ENCODE data around the gene TMOD4.
A peak's percentile ranks its signal among the peaks of the same experiment; 100 is the strongest.

The TMOD4 gene

DNA sequence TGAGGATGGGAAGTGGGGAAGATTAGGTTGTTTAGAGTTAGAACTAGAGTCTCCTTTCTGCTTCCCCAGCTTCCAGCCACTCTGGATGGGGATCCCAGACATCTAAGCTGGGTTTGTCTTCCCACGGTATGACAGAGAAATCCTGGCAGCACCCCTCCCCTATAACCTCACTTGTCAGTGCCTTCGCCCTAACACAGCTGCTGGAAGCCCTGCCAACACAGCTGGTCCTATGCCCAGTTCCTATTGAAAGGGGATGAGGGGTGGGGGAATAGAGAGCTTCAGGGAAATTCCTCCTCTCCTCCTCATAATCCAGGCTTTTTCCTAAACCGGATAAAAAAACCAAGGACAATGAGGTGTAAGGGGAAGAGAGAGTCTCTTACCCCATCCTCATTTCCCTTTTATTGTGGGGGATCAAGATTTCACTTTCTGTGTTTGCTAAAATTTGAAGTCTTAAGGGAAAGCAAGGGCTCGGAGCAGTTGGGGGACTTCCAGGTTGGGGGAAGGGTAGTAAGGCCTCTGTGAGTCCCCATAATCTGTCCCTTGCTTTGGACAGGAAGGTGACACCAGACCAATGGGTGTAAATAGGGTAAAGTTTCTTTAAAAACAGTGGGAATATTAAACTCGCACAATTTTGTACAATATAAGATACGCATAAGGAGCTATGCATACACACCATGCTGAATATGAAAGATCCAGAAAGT, 590 bp downstream of the TMOD4 start:
- no peak for DNase-seq (ENCODE audit: low read depth)

- DNase-seq (ENCODE audit: low read depth), result no peak
Observed at GRCh38 chr1:151171190-151171589, 4.6 kb downstream of the TMOD4 start.

DNA sequence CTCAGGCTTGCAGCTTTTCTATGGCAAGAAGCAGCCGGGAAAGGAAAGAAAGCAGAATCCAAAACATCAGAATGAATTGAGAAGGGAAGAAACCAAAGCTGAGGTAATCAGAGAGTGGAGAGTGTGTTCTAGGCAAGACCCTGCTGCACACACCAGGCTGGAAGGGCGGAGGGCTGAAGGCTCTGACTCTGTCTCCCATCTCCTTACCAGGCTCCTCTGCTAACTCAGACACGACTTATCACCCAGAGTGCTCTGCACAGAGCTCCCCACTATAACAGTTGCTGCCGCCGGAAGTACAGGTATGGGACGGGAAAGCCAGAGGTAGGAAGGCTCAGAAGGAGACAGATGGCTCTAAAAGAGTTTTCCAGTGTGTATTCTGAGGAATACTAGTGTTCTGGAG, 8.7 kb downstream of the TMOD4 start:
- no peak for DNase-seq (ENCODE audit: low read depth)

GRCh38 chr1:151166505-151166956, 9.2 kb downstream of the TMOD4 start:
- no peak for DNase-seq (ENCODE audit: low read depth)

- peak; percentile 96 for DNase-seq (ENCODE audit: low read depth)
Observed at GRCh38 chr1:151165738-151166504, 9.9 kb downstream of the TMOD4 start, which contains the start of the genes LYSMD1 and SCNM1. LYSMD1 (minus strand) TSS chr1:151165902; CDS start chr1:151165258, 644 bp downstream. SCNM1 (plus strand) TSS chr1:151166144; CDS start chr1:151166153, 9 bp downstream.

- DNase-seq (ENCODE audit: low read depth), result no peak
Observed at GRCh38 chr1:151165281-151165737, 10.5 kb downstream of the TMOD4 start.

- no peak for DNase-seq (ENCODE audit: low read depth)
Observed at GRCh38 chr1:151164732-151165280, 11.0 kb downstream of the TMOD4 start.

GRCh38 chr1:151159373-151159772, 16.4 kb downstream of the TMOD4 start:
- no peak for DNase-seq (ENCODE audit: low read depth)

DNA sequence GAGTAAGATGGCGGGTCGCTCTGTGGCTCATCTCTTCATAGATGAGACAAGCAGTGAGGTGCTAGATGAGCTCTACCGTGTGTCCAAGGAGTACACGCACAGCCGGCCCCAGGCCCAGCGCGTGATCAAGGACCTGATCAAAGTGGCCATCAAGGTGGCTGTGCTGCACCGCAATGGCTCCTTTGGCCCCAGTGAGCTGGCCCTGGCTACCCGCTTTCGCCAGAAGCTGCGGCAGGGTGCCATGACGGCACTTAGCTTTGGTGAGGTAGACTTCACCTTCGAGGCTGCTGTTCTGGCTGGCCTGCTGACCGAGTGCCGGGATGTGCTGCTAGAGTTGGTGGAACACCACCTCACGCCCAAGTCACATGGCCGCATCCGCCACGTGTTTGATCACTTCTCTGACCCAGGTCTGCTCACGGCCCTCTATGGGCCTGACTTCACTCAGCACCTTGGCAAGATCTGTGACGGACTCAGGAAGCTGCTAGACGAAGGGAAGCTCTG, 17.0 kb downstream of the TMOD4 start:
- no peak for DNase-seq (ENCODE audit: low read depth)

- DNase-seq (ENCODE audit: low read depth), result no peak
Observed at GRCh38 chr1:151158326-151158725, 17.5 kb downstream of the TMOD4 start.

DNA sequence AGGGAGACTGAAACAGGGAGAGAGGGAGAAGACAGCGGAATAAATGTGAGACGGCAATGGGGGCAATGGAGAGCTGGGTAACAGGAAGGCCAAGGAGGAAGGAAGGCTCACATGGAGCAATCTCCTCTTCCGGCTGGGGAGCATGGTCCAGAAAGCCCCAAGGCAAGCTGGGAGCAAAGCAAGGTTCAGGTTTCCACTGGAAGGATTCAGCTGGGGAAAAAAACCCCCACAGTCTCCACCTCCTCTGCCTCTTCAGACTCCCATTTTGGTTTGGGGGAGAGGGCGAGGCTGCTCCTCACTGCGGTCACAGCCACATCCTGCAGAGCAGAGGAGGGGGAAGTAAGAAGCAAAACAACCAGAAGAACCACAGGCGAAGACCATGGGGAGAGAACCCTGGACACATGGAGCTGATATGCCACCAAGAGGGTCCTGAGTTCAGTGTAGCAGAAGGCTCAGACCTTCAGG, 18.7 kb downstream of the TMOD4 start:
- DNase-seq (ENCODE audit: low read depth), result peak; percentile 48

- DNase-seq (ENCODE audit: low read depth), result peak; percentile 56
Observed at GRCh38 chr1:151156515-151156819, 19.3 kb downstream of the TMOD4 start, which contains the start of gene TNFAIP8L2. TNFAIP8L2 (plus strand) TSS chr1:151156649; CDS start chr1:151158698, 2,049 bp downstream.

DNA sequence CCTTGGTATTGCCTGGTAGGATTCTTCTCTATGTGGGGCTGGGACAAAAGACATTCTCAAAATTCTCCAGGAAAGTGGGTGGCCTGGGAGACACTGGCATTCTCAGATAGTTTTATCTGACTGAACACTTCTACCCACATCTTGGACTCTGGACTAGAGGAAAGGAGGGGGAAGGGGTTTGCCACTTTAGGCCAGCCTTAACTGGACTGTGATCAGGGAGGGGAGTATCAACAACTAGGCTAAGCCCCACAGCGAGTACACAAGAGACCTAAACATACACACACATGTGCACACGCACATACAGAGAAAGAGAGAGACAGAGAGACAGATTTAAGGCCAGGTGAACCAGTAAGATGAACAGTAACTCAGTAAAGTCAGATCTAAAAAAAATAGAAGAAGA, 28.1 kb downstream of the TMOD4 start:
- no peak for DNase-seq (ENCODE audit: low read depth)

- DNase-seq (ENCODE audit: low read depth), result no peak
Observed at GRCh38 chr1:151147132-151147503, 28.7 kb downstream of the TMOD4 start.

DNA sequence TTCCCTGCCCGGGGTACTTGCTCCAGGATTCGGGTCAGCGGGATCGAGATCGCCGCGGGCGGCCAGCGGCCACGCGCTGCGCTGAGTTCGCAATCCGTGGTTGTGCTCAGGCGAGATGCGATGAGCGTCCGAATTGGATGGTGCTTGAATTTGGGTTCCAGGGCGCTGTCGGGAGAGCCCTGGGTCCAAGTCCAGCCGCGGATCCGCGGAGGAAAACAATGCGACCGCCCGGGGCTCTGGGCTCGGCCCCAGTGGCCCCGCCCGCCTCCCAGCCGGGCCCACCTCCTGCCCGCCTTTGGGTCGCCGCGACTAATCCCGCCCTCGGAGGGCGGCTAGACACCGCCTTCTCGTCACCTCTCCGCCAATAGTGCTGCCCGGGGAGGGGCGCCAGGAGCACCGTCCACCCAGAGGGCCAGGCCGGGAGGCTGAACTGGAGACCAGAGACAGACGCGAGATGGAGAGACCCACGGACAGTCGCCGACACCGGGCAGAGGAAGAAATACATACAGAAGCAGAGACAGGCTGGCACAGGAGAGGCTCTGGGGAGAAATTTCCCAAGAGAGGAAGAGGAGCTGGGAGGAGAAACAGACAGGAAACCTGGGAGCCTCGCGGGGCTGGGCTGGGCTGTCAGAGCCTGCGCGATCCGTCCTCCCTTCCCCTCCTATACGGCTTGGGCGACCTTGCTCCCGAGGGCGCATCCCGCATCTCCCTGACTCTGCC, 29.2 kb downstream of the TMOD4 start, which contains the start of gene SEMA6C:
Gene SEMA6C (minus strand): TSS at position 220 of the 720 bp plus-strand sequence. CDS start 4,010 bp downstream, outside the sequence.
- peak; percentile 78 for DNase-seq (ENCODE audit: low read depth)

GRCh38 chr1:151146072-151146411, 29.7 kb downstream of the TMOD4 start:
- no peak for DNase-seq (ENCODE audit: low read depth)

DNA sequence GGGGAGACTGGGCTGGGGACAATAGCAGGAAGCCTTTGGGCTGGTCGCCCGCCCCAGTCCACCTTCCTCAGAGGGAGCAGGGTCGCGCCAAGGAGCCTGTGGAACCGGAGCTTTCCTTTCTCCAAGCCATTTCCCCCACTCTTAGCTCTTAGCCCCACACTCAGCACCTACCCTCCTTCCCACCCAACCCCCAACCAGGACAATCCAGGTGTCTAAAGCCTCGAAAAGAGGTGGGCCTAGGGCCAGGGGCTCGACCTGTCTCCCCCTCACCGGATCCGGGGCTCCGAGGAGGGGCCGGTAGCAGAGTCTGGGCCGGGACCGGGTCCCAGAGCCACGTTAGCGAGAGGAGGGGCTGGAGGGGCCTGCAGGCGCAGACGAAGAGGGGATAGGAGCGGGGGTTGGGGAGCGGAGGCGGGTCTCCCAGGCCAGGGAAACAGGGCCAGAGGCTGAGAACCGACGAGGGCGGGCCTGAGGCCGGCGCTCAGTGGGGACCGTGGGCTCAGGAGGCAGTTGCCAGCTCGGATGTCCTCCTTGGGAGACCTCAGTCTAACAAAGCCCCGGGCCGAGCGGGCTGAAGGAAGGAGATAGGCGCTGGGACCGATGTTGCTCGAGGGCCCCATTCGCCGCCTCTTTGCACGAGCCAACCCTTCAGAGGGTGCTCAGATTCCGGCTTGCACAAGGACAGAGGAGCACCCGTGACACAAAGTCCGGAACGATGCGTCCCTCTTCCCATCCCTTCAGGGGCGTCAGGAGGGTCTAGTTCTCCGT, 30.3 kb downstream of the TMOD4 start:
- DNase-seq (ENCODE audit: low read depth), result no peak

- no peak for DNase-seq (ENCODE audit: low read depth)
Observed at GRCh38 chr1:151144474-151145303, 31.1 kb downstream of the TMOD4 start.

DNA sequence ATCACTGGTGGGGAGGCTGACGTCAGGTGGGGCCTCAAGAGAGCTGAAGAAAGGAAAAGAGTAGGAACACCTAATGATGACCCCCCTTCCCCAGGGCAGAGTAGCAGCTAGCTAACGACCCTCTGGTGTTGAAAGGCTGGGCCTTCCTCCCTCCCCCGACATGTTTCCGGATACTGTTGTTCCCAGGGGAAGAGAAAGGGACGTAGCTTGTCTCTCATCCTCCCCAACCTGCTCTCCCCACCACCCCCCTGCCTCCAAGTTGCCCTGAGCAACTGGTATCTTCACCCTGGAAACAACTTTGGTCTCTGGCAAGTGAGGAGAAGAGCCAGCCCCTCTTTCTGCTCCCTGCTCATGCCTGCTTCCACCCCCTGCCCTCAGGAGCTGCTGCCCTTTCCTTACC, 31.8 kb downstream of the TMOD4 start:
- DNase-seq (ENCODE audit: low read depth), result no peak

- no peak for DNase-seq (ENCODE audit: low read depth)
Observed at GRCh38 chr1:151143057-151143435, 32.7 kb downstream of the TMOD4 start.

Measured in T-helper 22 cell (primary cell).